Hepatocyte (in vitro differentiated cells): ENCODE measurements around the gene CILP. TPM values are rescaled to one million over a fixed set of nuclear protein-coding genes. Genes with fewer than 3 reads are reported as not detected.
"Not testable (repeated sequence)": the region's sequence is repeated elsewhere in the genome, so short reads cannot be mapped to it uniquely, and the experiment has no call there.

Experiments used
- DNase-seq: peaks from one replicate; pipeline ENCODE4 v3.0.0-alpha.2; 2016; ENCODE audit warnings: low spot score
- H2AFZ ChIP-seq: fragments of 200-600 bp; sonication (generic); 2 replicates; pipeline ENCODE4 v1.6.0; 2016; ENCODE audit warnings: antibody characterized with exemption, mild to moderate bottlenecking
- H3K27ac ChIP-seq: fragments of 200-600 bp; sonication (generic); 2 replicates; pipeline ENCODE4 v1.5.1; 2016; ENCODE audit warnings: mild to moderate bottlenecking
- H3K27me3 ChIP-seq: fragments of 200-600 bp; sonication (generic); 2 replicates; pipeline ENCODE4 v1.6.1; 2016
- H3K36me3 ChIP-seq: fragments of 200-600 bp; sonication (generic); replicated peaks from 2 replicates; pipeline ENCODE4 v1.5.1; 2016; ENCODE audit warnings: low read depth; ENCODE audit not compliant: insufficient read depth
- H3K4me1 ChIP-seq: fragments of 200-600 bp; sonication (generic); 2 replicates; pipeline ENCODE4 v1.5.1; 2016; ENCODE audit warnings: mild to moderate bottlenecking, moderate library complexity; ENCODE audit not compliant: insufficient read depth
- H3K4me2 ChIP-seq: fragments of 200-600 bp; sonication (generic); 2 replicates; pipeline ENCODE4 v1.6.0; 2016
- H3K4me3 ChIP-seq: fragments of 200-600 bp; sonication (generic); 2 replicates; pipeline ENCODE4 v1.5.1; 2016; ENCODE audit warnings: mild to moderate bottlenecking
- H3K79me2 ChIP-seq: fragments of 200-600 bp; sonication (generic); 2 replicates; pipeline ENCODE4 v1.6.0; 2017; ENCODE audit warnings: mild to moderate bottlenecking
- H3K9me2 ChIP-seq: fragments of 200-600 bp; sonication (generic); replicated peaks from 2 replicates; pipeline ENCODE4 v1.6.0; 2017; ENCODE audit warnings: mild to moderate bottlenecking; ENCODE audit not compliant: insufficient read depth
- H3K9me3 ChIP-seq: fragments of 200-600 bp; sonication (generic); 2 replicates; pipeline ENCODE4 v1.5.1; 2016; ENCODE audit warnings: low read depth, mild to moderate bottlenecking
- H4K20me1 ChIP-seq: fragments of 200-600 bp; sonication (generic); 2 replicates; pipeline ENCODE4 v1.6.0; 2016; ENCODE audit warnings: mild to moderate bottlenecking; ENCODE audit not compliant: insufficient read depth, poor library complexity, severe bottlenecking
- EZH2 ChIP-seq: fragments of 200-600 bp; sonication (generic); IDR thresholded peaks from 2 replicates; pipeline ENCODE4 v1.6.1; 2016; ENCODE audit warnings: antibody characterized with exemption, mild to moderate bottlenecking, borderline replicate concordance
- EZH2phosphoT487 ChIP-seq: fragments of 200-600 bp; sonication (generic); IDR thresholded peaks from one replicate; pipeline ENCODE4 v1.6.1; 2018; ENCODE audit warnings: antibody characterized with exemption, mild to moderate bottlenecking, low read depth, moderate library complexity; ENCODE audit not compliant: unreplicated experiment, severe bottlenecking
- WGBS: methylation state at CpG from one replicate; pipeline ENCODE4 v1.1.6; 2016; ENCODE audit warnings: low lambda C conversion rate; ENCODE audit errors: missing lambda C conversion rate; 5-methylcytosine and 5-hydroxymethylcytosine counted together
- polyA plus RNA-seq: library from polyadenylated mRNA; unstranded; fragments of >200 nt; fragmentation: Nextera tagmentation; extraction: Ambion mirVana; gene quantifications from 2 replicates; pipeline ENCODE4 v1.2.1, GENCODE V29; 2016
- total RNA-seq: library from RNA; depleted of rRNA; stranded (reverse); fragments of >200 nt; gene quantifications from 2 replicates; pipeline ENCODE4 v1.2.3, GENCODE V29; 2014
- TF ChIP-seq, protein P1 (sequence below): fragments of 200-600 bp; sonication (generic); IDR thresholded peaks from 2 replicates; pipeline ENCODE4 v1.5.1; 2016; ENCODE audit warnings: antibody characterized with exemption, mild to moderate bottlenecking; ENCODE audit not compliant: poor library complexity

The CILP gene
- total and polyA plus RNA-seq, 2 experiments from 2014 or later = 67.1 to 96.4 TPM

GRCh38 chr15:65244638-65245037 is 33.4 kb upstream of the CILP start:
- peaks cover 24% of the 10 kb centered on the region for H3K4me1 ChIP-seq
- no peaks in the 10 kb centered on the region for H3K27me3 ChIP-seq
- H3K27ac ChIP-seq = peak overlapping the region; percentile 81
- no peaks in the 10 kb centered on the region for H3K9me2 ChIP-seq
- H3K4me2 ChIP-seq = no peak overlapping the region
- DNase-seq = no peak
- H3K79me2 ChIP-seq = no peaks in the 10 kb centered on the region
- H2AFZ ChIP-seq = no peak overlapping the region
- H3K4me3 ChIP-seq = no peak overlapping the region
- no peaks in the 10 kb centered on the region for H4K20me1 ChIP-seq
- H3K9me3 ChIP-seq = no peaks in the 10 kb centered on the region
- no peaks in the 10 kb centered on the region for H3K36me3 ChIP-seq
- TF ChIP-seq EZH2phosphoT487 = no peak
- TF ChIP-seq, protein P1, sequence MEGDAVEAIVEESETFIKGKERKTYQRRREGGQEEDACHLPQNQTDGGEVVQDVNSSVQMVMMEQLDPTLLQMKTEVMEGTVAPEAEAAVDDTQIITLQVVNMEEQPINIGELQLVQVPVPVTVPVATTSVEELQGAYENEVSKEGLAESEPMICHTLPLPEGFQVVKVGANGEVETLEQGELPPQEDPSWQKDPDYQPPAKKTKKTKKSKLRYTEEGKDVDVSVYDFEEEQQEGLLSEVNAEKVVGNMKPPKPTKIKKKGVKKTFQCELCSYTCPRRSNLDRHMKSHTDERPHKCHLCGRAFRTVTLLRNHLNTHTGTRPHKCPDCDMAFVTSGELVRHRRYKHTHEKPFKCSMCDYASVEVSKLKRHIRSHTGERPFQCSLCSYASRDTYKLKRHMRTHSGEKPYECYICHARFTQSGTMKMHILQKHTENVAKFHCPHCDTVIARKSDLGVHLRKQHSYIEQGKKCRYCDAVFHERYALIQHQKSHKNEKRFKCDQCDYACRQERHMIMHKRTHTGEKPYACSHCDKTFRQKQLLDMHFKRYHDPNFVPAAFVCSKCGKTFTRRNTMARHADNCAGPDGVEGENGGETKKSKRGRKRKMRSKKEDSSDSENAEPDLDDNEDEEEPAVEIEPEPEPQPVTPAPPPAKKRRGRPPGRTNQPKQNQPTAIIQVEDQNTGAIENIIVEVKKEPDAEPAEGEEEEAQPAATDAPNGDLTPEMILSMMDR = no peak
- no peak for TF ChIP-seq EZH2

DNA sequence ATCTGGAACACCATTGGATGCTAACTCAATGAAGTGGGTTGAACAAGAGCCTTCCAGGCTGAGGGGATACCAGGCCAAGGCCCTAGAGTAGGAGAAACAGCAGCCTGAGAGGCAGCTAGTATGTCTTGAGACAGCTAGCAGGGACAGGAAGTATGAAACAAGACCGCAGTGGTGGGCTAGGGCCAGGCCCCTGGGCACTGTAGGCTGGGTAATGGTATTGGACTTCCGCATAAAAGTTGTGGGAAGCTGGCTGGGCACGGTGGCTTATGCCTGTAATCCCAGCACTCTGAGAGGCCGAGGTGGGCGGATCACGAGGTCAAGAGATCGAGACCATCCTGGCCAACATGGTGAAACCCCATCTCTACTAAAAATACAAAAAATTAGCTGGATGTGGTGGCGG is 25.2 kb upstream of the CILP start:
- H3K9me2 ChIP-seq = not testable (repeated sequence)

DNA sequence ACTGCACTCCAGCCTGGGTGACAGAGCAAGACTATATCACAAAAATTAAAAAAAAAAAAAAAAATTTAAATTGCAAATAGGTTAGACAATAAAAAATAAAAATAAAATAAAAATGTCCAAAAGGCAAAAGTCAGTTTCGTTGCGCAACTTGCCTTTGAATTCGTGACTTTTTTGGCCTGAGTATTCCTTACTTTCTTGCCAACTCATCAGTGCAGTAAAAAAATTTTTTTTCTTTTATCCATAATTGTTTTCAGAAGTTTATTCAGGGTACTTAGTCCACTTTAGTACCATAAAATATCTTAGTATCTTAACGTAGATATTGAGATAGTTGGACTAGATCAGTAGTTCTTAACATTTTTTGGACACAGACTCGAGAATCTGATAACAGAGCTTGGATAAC is 22.4 kb upstream of the CILP start:
- Histone ChIP-seq H3K4me2 (no peak overlapping the region), H3K9me2 (no peaks in the 10 kb centered on the region), H3K4me1 (peaks cover 4% of the 10 kb centered on the region), H3K36me3 (no peaks in the 10 kb centered on the region), H3K79me2 (no peaks in the 10 kb centered on the region), H3K4me3 (no peak overlapping the region), H4K20me1 (no peaks in the 10 kb centered on the region), H3K27ac (no peak overlapping the region), H3K9me3 (no peaks in the 10 kb centered on the region), H3K27me3 (no peaks in the 10 kb centered on the region), H2AFZ (no peak overlapping the region)
- 86% methylated on average over 5 of the region's 5 CpGs for WGBS
- DNase-seq = no peak
- TF ChIP-seq, protein P1 = no peak

More for the DNA sequence above, 25.2 kb upstream of the CILP start:
- not testable (repeated sequence) for H3K4me1 ChIP-seq, H3K27me3 ChIP-seq, H3K27ac ChIP-seq, H3K9me3 ChIP-seq, H2AFZ ChIP-seq, H3K4me2 ChIP-seq, H3K79me2 ChIP-seq, DNase-seq, H4K20me1 ChIP-seq, H3K4me3 ChIP-seq, H3K36me3 ChIP-seq
- WGBS = 95% methylated on average over 8 of the region's 8 CpGs

- Histone ChIP-seq H3K9me2 (no peaks in the 10 kb centered on the region), H3K4me3 (no peak overlapping the region), H3K27ac (no peak overlapping the region), H2AFZ (no peak overlapping the region), H3K36me3 (no peaks in the 10 kb centered on the region), H3K4me2 (no peak overlapping the region), H3K27me3 (no peaks in the 10 kb centered on the region), H3K4me1 (peaks cover 4% of the 10 kb centered on the region), H4K20me1 (no peaks in the 10 kb centered on the region), H3K79me2 (no peaks in the 10 kb centered on the region), H3K9me3 (no peaks in the 10 kb centered on the region)
- TF ChIP-seq EZH2 (no peak), EZH2phosphoT487 (no peak)
- TF ChIP-seq, protein P1 = no peak
- DNase-seq = no peak
- WGBS = 93% methylated on average over 3 of the region's 3 CpGs
Observed at GRCh38 chr15:65232520-65232919, 21.2 kb upstream of the CILP start.
